GM19035 (cell line): ENCODE measurements around the gene BMP3.

Experiments used
- ATAC-seq: cut with Tn5 transposase; IDR thresholded peaks from one replicate; pipeline ENCODE4 v1.9.1; 2021; ENCODE audit not compliant: unreplicated experiment

The BMP3 gene

DNA sequence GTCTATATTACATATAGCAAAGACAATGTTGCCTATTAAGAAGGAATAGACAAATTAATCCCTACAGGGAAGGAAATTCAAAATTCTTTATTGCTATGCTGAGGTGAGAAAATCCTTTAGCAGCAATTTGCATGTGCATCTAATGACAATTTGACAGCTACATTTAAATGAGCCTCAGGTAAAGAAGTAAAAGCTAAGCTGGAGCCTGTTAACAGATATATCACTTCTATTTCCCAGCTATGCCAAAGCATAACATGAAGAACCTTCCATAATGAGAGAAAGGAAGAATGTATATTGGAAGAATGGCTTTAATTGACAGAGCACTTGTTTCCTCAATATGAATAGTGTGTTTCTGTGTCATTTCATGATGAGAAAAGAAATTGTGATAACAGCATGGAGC lies 71.6 kb downstream of the BMP3 start:
- ATAC-seq: no peak

- no peak for ATAC-seq
These were observed 75.6 kb downstream of the BMP3 start for GRCh38 chr4:81106150-81106549.
